T-helper 22 cell (primary cell): ENCODE results near the gene DUOX2.

Source experiments
- DNase-seq: peaks from one replicate; pipeline ENCODE4 v3.0.0-alpha.2; 2020; ENCODE audit warnings: low read depth

DUOX2 gene

DNA sequence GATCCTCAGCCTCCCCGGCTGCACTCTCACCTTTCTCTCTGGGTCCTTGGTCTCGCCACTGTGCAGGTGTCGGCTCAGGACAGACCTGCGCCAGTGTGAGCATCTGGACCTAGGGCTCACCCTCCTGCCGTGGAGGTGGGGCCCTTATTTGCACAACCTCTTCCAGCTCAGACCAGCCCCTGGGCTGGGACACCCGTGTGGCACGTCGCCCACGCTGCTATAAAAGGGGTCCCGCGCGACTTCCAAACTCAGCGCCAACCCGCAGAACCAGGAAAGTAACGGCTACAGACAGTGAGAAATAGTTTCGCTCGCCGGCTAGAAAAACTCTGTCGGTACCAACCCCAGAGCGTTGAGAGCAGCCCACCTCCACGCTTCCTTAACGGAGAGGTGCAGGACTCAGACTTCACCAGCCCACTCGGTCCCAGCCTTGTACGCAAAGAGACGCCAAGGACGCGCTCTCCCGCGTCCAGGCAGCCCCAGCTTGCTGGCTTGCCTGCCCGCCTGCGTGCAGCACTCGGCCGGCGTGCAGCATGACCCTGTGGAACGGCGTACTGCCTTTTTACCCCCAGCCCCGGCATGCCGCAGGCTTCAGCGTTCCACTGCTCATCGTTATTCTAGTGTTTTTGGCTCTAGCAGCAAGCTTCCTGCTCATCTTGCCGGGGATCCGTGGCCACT lies at the start of gene DUOX2, which contains the start of gene DUOXA2:
Gene DUOX2, minus strand, starts transcription at position 97 of the 675 bp plus-strand sequence. CDS start 761 bp downstream, outside the sequence.
Gene DUOXA2, plus strand, starts transcription at position 251 of the 675 bp plus-strand sequence. Its CDS starts 280 bp downstream, at position 531.
- no peak for DNase-seq

DNA sequence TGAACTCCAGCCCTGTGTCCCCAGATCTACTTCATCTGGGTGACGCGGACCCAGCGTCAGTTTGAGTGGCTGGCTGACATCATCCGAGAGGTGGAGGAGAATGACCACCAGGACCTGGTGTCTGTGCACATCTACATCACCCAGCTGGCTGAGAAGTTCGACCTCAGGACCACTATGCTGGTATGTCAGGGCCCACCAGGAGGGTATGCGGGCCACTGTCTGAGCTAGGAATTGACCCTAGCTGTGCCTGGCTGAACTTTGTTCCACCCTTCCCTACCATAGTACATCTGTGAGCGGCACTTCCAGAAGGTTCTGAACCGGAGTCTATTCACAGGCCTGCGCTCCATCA lies 49.5 kb upstream of the DUOX2 start:
- DNase-seq: no peak

DNA sequence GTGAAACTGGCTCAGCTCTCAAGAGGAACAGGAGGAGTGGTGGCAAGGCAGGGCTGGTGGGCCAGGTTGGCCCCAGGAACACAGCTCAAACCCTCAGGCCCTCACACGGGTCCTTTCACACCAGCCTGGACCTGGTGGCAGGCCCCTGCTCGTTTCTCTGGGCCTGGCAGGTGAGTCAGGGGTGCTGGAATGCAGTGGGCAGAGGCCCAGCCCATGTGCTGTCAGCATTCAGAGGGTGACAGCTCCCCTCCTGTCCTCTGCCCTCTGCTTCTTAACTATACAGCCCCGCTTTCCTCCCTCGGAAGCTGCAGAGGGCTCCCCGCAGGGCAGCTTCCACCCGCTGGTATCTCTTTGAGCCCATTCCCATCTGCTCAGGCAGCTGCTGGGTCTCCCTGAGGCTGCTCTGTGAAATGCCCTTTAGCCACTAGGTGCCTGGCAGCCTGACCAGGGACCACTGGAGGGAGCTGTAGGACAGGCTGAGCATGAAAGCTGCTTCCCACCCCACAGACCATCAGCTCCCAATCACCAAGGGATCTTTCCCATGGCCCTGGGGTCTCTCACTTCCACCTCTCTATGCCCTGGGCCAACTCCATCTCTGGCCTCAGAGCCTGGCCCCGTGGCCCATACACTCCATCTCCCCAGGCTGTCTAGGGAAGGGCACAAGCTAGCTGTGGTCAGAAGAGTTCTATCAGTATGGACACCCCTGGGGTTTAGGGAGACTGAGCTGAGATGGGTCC lies 49.0 kb upstream of the DUOX2 start:
- DNase-seq: no peak

DNA sequence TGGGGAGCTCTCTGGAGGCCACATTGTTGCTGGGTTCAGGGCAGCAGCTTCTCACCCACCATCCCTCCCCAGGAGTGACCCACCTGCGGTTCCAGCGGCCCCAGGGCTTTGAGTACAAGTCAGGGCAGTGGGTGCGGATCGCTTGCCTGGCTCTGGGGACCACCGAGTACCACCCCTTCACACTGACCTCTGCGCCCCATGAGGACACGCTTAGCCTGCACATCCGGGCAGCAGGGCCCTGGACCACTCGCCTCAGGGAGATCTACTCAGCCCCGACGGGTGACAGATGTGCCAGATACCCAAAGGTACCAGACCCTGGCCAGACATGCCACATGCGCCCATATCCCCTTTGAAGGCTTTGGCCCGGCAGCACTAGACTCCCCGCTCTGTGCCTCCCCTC lies 47.7 kb upstream of the DUOX2 start:
- DNase-seq: no peak

DNA sequence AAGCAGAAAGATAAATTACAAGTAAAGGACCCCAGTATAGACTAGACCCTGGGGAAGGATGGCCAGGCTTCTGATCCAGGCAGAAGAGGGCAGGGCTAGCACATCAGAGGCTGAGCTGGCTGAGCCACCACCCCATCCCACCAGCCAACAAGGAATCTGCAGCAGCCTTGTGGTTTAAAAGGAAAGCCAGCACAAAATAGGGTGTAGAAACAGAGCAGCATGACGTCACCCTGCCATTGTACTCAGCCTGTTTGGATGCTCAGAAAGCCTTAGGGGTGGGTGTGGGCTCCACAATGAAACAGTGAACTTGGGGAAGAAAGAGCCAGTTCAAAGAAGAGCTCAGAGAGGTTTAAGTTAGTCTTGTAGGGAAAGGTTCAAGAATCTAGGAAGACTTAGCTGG lies 44.0 kb upstream of the DUOX2 start:
- no peak for DNase-seq

DNA sequence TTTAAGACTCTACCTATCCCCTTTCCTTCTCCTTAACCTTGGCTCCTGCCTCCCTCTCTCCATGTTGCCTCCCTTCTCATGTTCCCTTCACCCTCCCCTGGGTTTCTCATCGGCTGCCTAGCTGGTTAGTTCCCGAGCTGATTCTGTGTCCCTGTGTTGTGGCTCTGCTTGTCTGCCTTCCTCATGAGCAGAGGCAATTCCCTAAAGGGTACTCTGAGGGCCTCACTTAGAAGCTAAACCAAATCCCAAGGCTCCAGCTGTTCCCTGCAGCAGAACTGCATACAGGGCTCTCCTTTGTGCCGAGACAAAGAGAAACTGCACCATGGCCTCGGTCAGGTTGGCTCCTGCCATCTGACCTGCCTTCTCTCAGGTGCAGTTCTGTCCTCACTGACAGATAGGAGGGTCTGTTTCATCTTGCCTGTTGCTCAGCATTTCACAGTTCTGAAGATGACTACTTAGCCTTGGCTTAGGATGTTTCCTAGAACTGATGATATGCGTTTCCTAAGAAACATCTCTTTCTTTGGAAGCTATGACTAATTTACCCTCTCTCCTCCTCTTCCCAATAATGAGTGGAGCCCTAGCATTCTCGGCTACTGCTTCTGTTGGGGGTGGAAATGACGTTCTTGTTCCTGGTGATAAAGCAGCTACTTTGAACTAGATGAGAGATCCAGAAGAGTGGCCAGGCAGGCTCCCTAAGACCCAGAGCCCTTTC lies 42.9 kb upstream of the DUOX2 start:
- DNase-seq: no peak

DNA sequence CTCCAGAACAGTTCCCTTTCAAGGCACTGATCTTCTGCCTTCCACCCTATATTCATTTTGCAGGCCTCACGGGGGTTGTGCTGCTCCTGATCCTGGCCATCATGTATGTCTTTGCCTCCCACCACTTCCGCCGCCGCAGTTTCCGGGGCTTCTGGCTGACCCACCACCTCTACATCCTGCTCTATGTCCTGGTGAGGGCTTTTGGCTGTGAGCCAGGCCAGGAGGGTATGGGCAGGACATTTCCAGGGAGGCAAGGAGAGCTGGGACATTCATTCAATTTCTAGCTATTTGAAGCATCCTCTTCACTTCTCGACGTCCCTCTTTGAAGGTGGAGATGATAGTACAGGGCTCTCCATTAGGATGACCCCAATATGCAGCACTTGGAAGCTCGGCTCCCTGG lies 41.8 kb upstream of the DUOX2 start:
- DNase-seq: no peak

DNA sequence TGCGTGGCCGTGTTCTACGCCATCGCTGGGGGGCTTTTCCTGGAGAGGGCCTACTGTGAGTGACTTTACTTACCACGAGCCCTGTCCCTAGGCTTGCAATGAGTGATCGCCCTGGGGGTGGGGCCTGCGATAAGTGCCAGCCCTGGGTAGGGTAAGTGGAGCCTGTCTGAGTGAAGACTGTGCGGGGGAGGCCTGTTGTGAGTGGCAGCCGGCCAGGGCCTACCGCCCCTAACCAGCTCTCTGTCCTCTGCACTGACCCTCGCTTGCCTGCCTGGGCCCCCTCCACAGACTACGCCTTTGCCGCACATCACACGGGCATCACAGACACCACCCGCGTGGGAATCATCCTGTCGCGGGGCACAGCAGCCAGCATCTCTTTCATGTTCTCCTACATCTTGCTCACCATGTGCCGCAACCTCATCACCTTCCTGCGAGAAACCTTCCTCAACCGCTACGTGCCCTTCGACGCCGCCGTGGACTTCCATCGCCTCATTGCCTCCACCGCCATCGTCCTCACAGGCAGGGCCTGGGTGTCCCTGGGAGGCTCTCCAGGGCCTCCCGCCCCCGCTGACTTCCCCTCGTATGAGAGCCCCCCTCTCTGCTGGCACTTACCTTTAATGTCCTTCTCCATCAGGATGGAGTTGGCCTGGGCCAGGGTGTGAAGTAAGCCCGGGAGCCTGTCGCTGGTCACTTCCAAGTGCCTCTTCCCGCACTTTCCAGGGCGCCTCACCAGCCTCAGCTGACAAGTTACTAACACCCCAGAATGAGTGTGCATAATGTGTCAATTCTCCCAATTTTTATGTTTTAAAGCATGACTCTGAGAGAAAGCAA lies 38.2 kb upstream of the DUOX2 start:
- DNase-seq: no peak

DNA sequence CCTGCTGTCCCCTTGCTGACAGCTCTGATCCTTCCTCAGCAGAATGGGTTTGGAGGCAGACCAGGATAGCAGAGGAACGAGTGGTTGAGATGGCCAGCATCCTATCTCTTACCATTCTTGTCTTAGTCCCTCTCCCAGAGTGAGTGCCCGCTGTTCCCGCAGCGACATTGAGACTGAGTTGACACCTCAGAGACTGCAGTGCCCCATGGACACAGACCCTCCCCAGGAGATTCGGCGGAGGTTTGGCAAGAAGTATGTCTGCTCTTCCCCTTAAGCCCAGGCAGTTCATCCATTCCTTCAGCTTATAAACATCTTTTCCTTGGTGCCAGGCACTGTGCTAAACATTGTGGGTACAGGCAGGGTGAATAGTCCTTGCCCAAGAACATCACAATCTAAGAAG lies 37.0 kb upstream of the DUOX2 start:
- no peak for DNase-seq

DNA sequence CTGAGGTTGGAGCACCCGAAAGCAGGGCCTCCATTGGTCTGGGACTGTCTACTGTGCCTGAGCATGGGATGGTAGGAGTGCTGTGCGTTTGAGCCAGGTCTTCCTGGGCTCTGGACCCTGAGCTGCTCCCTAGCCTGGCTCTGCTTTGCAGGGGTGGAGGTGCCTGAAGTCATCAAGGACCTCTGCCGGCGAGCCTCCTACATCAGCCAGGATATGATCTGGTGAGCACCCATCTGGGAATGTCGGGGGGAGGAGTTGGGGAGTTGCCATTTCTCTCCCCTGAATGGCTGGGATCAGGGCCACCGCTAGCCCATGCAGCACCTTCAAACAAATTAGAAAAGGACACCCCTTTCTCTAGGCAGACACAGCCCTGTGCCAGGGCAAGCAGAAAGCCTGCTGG lies 36.5 kb upstream of the DUOX2 start:
- DNase-seq: no peak

DNA sequence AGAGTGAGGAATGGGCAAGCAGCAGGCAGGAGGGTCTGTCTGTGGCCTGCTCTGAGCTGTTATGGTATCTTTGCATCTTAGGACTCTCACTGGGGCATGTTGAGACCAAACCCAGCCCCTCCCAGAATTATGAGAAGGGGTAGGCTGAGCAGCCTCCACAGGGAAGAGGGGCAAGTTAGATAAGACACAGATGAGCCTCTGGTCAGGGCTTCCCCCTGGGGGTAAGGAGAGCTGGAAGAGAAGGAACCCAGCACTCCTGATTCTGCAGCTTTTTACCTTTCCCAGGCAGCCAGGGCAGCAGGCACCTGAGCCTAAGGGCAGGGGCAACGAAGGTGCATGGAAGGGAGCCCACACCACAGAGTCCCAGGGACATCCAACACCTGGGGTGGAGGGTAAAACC lies 35.1 kb upstream of the DUOX2 start:
- no peak for DNase-seq

DNA sequence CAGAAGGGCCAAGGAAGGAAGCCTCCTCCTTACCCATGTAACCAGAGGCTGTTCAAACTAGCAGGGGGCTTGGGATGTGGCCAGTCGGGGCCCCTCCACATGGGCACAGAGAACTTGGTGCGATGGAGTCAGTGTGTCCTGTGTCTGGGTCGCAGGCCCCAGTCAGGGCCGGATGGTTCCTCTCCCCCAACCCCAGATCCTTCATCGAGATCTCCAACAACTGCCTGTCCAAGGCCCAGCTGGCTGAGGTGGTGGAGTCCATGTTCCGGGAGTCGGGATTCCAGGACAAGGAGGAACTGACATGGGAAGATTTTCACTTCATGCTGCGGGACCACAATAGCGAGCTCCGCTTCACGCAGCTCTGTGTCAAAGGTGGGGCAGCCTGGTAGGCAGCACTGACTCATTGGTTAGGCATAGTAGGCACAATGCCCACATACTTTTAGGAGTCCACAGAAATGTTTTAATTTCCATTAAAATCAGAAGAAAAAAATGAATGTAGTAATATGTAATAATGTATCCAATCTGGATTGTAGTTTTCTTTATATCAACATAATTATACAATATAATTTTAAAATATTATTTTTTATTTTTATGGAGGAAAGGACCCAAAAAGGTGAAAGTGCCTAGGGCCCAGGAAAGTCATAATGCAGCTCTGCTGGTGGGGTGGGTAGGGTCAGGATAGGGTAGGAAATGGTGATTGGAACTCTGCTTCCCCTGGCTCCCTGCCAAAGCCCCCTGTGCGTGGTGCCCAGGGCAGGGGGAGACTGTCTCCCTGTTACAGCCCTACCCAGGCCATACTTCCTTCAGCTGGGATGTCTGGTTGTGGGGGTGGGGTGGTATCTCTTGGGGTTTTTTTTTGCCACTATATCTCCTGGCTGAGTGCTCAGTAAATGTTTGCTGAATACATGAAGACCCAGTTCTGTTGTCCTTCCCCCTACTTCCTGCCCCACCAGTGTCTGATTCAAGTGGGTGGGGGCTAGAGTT lies 34.4 kb upstream of the DUOX2 start:
- DNase-seq: no peak

DNA sequence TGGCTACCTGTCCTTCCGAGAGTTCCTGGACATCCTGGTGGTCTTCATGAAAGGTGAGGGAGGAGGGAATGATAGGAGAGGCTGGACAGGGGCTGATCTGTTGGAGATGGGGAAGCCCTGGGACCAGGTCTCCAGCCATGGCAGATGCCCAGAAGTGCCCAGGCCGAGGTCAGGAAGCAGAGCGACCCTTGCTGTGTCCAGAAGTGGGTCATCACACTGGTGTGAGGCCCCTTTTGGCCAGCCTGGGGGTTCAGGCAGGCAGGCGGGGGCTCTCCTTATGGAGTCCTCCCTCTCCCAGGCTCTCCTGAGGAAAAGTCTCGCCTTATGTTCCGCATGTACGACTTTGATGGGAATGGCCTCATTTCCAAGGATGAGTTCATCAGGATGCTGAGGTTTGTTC lies 33.6 kb upstream of the DUOX2 start:
- DNase-seq: no peak

DNA sequence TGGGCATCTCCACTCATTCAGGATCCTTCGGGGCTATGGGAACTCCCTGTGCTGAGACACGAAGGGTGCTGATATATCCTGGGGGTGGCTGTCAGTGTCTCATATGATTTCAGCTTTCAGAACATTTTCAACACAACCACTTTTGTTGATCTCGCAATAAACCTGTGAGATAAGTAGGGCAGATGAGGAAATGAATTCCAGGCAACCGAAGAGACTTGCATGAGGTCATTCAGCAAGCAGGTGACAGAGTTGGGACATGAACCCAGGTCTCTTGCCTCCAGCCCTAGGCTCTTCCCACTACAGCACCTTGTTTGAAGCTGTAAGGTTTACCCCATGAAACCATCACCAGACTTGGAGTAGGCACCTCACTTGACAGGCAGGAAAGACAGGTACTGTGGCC lies 32.4 kb upstream of the DUOX2 start:
- no peak for DNase-seq

DNA sequence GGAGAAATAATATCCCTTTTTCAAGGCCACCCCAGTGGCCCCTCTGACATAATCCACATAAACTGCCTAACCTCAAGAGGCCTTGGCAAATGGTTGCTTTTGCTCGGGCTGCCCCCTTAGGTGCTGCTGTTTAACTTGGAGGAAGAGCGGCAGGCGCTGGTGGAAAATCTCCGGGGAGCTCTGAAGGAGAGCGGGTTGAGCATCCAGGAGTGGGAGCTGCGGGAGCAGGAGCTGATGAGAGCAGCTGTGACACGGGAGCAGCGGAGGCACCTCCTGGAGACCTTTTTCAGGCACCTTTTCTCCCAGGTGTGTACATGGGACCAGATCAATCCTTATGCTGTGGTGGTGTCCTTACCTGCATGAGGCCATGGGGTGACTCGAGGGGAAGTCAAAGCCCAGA lies 30.8 kb upstream of the DUOX2 start:
- DNase-seq: no peak

DNA sequence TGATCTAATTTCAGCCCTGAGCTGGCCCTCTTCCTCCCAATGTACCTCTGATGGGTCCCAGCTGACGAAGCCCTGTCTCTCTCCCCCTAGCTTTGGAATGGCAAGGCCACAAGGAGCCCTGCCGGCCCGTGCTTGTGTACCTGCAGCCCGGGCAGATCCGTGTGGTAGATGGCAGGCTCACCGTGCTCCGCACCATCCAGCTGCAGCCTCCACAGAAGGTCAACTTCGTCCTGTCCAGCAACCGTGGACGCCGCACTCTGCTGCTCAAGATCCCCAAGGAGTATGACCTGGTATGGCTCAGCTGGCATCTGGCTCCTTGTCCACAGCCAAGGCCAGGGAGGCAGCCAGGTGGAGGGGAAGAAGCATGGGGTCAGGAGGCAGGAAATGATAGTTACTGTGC lies 30.0 kb upstream of the DUOX2 start:
- no peak for DNase-seq

DNA sequence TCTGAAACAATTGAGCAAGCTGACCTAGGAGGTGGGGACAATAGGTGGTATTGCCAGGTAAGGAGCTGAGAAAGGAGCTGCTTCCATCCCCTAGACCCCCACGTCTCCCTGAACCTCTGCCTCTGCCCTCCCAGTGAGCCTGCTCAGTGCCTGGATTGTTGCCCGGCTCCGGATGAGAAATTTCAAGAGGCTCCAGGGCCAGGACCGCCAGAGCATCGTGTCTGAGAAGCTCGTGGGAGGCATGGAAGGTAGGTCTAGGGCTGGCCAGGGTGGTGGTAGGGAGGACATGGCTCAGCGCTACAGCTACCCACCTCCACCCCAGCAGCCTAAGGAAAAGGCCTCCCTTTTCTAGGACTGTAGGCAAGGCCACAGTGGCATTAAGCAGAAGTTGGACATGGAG lies 29.1 kb upstream of the DUOX2 start:
- no peak for DNase-seq

DNA sequence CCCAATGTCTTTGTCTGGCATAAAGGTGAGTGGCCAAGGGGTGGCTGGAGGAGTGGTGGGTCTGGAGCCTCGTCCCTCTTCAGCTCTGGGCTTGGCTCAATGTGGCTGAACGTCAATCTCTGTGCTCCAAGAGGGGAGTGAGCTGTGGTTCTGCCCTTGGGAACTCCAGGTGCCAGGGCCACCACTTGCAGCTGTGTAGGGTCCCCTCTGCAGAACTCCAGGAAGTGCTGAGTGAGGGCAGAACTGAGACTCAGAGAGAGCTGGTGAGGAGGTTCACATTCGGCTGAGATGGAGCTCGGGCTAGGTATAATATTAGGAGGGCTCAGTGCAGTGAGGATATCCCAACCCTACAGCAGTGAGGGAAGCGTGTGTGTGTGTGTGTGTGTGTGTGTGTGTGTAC lies 27.4 kb upstream of the DUOX2 start:
- DNase-seq: no peak

DNA sequence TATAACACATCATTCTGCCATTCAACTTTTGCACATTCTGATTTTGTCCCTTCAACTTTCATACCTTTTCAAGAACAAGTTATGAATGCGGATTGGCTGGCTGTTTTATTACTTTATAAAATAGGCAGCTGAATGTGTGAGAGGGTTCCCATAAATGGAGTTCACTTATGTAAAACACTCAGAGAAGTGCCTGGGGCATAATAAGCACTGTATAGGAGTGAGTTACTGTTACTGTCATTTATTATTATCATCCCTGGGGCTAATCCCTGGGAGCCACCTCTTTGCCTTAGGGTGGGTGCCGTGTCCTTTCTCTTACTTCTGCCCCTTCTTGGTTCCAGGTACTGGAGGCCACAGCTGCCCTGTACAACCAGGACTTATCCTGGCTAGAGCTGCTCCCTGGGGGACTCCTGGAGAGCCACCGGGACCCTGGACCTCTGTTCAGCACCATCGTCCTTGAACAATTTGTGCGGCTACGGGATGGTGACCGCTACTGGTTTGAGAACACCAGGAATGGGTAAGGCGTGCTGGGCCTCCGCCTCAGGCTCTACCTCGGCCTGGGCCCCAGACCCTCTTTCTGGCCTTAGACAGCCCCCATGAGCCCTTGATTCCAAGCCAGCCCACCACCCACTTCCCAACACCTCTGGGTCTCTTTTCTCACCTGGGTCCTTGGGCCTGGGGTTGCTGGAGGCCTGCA lies 26.7 kb upstream of the DUOX2 start:
- no peak for DNase-seq

DNA sequence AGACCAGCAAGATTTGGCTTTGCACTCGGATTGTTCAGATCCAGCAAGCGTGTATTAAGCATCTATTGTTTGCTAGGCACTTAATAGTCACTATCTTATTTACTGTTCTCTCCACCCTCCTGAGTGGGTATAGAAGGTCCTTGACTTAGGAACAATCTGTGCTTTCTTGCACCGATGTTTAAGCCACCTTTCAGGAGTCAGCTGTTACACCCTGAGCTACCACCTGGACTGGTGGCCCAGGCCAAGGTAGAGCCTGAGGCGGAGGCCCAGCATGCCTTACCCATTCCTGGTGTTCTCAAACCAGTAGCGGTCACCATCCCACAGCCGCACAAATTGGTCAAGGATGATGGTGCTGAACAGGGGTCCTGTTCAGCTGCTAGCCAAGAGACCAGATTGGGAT lies 25.8 kb upstream of the DUOX2 start:
- no peak for DNase-seq
